Activated CD8-positive, alpha-beta memory T cell treated with anti-CD3 and anti-CD28 coated beads for 36 hours (primary cell): Measurements from ENCODE around the gene FNIP2. TPM values are rescaled to one million over a fixed set of nuclear protein-coding genes. Genes with fewer than 3 reads are reported as not detected.
"Not testable (repeated sequence)": the region's sequence is repeated elsewhere in the genome, so short reads cannot be mapped to it uniquely, and the experiment has no call there.

Source experiments
- CTCF ChIA-PET: fragments of 350-600 bp; sonication (Branson Sonifier 250); formaldehyde crosslinking; loops from one replicate; lab custom pipeline; 2021; ENCODE audit warnings: antibody characterized with exemption; lab: Charles Lee
- POLR2A ChIA-PET: fragments of 350-600 bp; sonication (Branson Sonifier 250); formaldehyde crosslinking; loops from one replicate; lab custom pipeline; 2021; ENCODE audit warnings: antibody characterized with exemption; lab: Charles Lee
- total RNA-seq, 2 experiments: library from RNA; stranded (reverse); gene quantifications; one replicate each; pipeline ENCODE4 v1.2.3, GENCODE V29; 2021

Gene FNIP2
- total RNA-seq, 2 experiments from 2014 or later = 15.8 to 16.2 TPM

DNA sequence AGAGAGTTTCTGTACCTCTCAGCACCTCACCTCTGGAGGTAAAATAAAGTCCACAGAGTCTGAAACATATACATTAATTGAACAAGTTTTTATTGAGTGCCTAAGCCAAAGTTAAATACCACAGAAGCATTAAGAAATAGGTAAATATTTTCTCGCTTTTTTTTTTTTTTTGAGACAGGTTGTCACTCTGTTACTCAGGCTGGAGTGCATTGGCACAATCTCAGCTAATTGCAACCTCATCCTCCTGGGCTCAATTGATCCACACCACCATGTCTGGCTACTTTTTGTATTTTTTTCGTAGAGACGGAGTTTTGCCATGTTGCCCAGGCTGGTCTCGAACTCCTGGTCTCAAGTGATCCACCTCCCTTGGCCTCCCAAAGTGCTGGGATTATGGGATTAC lies 10.1 kb upstream of the FNIP2 start:
- ChIA-PET CTCF (no interaction called here), POLR2A (no interaction called here)

DNA sequence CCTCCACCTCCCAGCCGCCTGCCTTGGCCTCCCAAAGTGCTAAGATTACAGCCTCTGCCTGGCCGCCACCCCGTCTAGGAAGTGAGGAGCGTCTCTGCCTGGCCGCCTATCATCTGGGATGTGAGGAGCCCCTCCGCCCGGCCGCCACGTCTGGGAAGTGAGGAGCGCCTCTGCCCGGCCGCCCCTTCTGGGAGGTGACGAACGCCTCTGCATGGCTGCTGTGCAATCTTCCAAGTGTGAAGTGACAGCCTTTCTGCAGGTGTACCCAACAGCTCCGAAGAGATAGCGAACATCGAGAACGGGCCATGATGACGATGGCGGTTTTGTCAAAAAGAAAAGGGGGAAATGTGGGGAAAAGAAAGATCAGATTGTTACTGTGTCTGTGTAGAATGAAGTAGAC lies 9.3 kb upstream of the FNIP2 start:
- CTCF ChIA-PET, POLR2A ChIA-PET: not testable (repeated sequence)

DNA sequence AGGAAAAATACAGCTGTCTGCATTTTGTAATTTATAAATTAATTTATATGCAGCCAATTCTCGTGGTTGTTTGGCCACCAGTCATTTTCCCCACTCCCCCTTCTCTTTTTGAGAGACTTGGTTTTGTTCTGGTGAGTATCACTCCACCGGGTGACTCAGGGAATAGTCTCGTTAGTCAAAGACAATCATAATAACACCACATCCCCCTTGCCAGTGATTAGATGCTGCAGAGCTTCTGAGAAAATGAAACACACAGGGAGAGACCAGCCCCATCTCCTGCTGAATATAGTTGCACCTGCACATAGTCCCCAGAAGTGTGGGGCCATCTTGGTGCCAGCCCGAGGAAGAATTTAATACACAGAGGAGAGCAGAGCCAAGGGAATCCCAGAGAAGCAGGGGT lies 8.0 kb upstream of the FNIP2 start:
- CTCF ChIA-PET = no interaction called here
- POLR2A ChIA-PET = no interaction called here

DNA sequence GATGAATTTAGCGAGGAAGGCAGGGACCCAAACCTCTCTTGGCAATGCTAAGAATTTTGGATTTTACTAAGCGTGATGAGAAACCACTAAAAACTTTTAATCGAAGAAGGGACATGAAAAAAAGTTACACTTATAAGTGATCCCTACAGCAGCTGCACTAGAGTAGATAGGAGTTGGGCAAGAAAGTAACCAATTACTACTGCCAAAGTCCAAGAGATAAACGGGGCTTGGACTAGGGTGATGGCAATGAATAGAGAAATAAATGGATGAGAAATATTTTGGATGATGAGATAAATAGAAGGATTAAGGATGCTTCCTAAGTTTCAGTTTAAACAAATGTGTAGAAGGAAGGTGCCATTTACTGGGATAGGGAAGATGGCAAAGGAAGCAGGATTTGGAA lies 6.3 kb upstream of the FNIP2 start:
- ChIA-PET POLR2A (no interaction called here), CTCF (interaction anchor here (0.6 kb wide), 1 partner anchor 1496 kb away, joined by 4 read pairs; no protein-coding TSS in a partner anchor)

DNA sequence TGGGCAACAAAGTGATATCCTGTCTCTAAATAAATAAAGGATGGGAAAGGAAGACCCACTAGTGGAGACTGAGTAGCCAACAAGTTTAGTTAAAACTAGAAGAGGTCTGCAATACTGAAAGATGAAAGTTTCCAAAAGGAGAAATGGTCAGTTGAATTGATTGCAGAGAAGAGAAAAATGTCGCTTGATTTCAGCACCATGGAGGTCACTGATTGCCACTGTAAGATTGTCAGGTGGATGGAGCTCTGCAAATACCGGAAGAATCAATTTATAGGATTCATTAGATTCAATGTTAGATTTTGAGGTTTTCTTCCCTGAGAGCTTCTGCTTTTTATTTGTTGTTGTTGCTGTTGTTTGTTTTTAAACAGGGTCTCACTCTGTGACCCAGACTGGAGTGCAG lies 5.4 kb upstream of the FNIP2 start:
- CTCF ChIA-PET = no interaction called here
- POLR2A ChIA-PET = no interaction called here

DNA sequence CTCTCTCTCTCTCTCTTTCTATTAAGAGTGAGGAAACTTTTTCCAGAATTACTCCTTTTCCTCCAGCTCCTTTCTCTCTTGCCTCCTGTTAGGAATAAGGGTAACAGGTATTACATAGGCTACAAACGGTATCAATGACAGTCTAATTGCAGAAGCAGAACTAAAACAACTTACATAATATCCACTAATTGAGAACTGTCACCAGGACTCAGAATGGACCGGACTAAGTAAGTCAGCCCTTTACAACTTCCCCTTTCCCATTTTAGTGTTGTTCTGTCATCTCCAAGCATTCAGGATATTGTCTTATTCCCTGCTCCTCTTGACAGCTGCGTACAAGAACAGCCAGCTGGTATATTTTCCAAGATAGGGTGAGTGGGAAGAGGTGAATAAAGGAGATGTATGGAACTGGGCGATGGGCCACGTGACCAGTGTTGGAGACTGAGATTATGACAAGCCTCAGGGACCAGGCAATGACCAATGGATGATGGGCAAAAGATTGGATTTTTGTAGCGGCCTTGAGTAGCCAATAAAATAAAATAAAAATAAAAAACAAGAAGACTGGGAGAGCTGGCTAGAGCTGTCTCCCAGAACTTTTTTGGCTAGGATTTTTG lies 2.3 kb upstream of the FNIP2 start:
- CTCF ChIA-PET = interaction anchor here (0.9 kb wide), 1 partner anchor 36 kb away, joined by 3 read pairs; no protein-coding TSS in a partner anchor
- POLR2A ChIA-PET = no interaction called here

DNA sequence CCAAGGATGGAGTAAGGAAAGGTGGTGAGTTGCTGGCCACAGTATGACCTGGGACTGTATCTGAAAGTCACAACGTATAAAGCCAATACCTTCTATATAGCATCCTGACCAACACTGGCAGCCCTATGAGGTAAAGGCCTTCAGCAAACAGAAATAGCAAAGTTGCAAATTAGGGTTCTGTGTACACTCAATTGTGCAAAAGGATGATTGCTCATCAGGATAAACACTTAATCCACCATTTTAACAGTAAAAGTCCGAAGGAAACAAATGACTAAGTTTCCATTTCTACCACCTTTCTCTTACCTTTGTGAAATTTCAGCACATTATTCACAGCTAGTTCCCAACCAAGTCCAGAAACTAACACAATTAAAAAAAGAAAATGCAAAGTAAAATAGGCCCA lies 1.4 kb upstream of the FNIP2 start:
- POLR2A ChIA-PET = no interaction called here

DNA sequence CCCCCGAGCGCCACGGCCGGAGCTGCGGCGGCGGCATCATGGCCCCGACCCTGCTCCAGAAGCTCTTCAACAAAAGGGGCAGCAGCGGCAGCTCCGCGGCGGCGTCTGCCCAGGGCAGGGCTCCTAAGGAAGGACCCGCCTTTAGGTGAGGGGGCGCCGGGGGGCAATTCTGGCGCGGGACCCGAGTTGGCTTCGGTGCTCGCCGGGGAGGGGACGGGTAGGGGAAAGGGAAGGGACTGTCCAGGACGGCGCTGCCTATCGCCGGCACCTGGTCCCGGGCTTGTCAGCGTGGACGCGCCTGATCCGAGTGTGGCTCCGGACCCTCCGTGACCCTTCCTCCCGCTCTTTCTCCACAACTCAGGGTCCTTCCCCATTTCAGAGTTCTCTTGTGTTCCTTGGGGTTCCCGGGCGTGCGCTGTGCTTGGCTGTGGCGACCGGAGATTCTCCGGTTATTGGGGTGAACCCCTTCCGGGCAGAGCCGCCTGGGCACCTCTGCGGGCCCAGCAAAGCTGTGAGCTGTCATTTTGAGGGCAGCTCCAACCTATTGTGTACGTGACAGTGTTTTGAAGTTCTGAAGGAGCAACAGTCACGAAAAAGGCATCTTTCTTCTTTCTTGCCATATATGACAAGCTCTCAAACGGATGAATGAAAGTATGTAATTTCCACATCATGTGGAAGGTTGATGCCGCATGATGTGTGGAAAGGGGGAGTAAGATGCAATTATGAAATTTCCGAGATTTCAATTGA lies 522 bp downstream of the FNIP2 start:
- ChIA-PET POLR2A (interaction anchor here (0.6 to 2.2 kb wide), 3 partner anchors 54 to 64 kb away, joined by 3 to 8 read pairs (median 3); no protein-coding TSS in a partner anchor), CTCF (interaction anchor here (0.6 to 1.4 kb wide), 2 partner anchors 23 to 161 kb away, joined by 3 read pairs; no protein-coding TSS in a partner anchor)

More for the DNA sequence above, 1.4 kb upstream of the FNIP2 start:
- CTCF ChIA-PET = interaction anchor here (0.8 kb wide), 1 partner anchor 55 kb away, joined by 3 read pairs; no protein-coding TSS in a partner anchor

DNA sequence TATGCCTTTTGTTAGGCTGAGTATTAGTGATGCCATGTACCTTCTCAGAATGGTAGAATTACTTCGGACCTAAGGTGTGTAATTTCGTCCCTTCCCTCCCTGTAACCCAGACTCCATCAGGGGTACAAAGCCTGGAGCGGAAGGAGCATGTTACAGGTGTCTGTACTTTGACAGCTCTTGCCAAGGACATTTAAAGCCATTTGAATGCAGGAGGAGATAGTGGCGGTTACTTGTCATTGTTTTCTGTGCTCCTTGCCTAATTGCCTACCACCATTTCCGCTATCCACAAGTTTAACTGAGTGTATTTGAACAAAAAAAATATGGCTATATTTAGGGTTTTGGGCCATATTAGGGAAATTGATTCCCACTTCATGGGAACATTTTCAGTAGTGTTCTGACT lies 1.8 kb downstream of the FNIP2 start:
- ChIA-PET CTCF (no interaction called here), POLR2A (no interaction called here)

DNA sequence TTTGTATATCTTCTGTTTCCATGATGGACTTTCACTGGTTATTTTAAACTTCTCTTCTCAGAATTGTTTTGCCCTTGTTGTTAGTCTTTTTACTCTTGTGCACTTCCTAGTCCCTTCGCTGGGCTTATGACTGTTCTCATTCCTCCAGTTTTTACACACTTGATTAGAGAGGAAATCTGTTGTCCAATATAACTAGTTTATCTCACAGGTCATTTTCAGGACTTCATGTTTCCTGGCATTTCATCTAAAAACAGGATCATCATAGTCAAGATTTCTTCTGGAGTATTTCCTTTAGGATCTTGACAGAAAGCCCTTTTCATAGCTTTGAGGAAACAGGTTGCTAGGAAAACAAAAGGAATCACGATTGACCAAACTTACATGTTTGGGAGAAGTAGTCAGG lies 3.0 kb downstream of the FNIP2 start:
- POLR2A ChIA-PET = no interaction called here

DNA sequence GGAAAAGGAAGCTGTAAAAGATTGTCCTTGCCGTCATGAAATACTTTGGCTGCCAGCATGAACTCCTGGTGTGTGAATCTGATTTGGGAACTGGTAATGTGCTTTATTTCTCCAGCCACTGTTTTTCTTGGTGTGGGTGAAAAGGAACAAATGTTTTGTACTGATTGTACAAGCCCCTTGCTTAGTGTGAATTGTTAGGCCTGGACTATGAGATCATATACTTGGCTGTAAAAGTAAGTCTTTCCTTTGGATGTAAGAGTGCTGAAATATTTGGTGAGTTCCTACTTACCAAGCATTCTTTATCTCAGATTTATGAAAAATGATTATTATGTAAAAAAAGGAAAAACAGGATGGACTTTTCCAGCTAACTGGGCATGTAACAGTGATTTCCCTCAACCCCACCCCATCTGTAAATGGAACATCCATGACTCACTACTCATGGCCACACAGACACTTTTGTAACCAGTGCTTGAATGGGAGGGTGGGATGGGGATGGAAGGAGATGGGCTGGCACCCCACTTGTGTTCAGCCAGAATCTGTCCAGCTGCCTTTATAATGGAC lies 6.3 kb downstream of the FNIP2 start:
- ChIA-PET POLR2A (no interaction called here), CTCF (no interaction called here)

More for the DNA sequence above, 3.0 kb downstream of the FNIP2 start:
- CTCF ChIA-PET = no interaction called here

DNA sequence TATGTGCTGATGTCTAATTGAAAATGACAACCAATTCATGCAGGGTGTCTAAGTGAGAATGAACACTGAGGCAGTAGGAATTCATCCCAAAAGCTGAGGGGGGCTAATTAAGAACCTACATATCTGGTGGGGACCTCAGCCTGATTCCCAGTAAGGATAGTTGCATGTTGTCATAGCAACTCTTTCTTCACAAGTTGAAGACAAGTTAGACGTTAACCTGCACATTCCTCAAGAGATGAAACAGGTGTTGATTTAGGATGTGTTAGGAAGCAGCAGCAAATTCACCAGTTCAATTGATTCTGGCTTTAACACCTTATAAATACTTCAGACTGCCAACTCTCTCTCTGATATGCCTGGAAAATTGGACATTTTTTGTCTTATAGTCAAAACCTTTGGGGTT lies 7.3 kb downstream of the FNIP2 start:
- ChIA-PET POLR2A (no interaction called here), CTCF (no interaction called here)

DNA sequence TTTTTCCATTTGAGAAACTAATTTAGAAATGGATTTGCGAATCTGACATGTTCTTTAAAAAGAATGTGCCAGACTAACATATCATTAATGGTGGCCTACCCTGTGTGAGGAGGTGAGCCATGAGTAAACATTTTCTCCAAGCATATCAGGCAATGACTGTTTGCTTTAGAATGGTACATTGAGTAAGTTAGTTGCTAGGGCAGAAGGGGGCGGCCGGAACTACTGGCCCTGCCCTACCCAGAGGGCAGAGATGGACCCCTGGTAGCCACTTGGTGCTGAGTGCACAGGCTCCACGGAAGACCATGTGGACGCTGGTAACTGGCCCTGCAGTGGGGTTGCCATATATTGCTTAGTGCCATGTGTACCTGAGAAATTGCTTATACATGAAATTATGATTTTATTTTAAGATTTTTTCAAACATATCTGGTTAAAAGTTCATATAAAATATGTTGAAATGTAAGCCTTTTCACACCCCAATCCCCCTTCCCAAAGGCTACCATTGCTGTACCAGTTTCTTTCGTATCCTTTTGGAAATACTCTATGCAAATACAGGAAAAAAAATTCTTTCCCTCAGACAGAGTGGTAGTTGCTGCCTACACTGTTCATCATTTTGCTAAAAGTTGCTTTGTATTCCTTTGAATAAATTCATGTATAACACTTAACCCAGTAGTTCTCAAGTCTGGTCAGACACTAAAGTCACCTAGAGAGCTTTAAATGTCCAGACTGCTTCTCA lies 8.8 kb downstream of the FNIP2 start:
- POLR2A ChIA-PET = no interaction called here
- CTCF ChIA-PET = no interaction called here

DNA sequence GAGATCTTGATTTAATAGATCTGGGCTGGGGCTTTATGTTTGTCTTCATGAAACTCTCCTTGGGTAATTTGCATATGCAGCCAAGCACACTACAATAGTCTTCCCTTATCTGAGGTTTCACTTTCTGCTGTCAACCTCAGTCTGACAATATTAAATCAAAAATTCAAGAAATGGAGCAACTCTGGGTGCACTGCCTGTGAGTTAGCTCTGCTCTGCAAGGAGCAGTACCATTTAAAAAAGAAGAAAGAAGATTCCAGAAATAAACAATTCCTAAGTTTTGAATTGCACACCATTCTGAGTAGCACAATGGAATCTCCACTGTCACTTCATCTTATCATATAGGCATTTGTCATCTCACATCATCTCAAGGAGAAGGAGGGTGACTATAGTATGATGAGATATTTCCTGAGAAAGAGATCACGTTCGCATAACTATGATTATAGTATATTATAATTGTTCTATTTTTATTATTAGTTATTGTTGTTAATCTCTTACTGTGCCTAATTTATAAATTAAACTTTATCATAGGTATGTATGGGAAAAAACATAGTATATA lies 9.4 kb downstream of the FNIP2 start:
- POLR2A ChIA-PET = no interaction called here

DNA sequence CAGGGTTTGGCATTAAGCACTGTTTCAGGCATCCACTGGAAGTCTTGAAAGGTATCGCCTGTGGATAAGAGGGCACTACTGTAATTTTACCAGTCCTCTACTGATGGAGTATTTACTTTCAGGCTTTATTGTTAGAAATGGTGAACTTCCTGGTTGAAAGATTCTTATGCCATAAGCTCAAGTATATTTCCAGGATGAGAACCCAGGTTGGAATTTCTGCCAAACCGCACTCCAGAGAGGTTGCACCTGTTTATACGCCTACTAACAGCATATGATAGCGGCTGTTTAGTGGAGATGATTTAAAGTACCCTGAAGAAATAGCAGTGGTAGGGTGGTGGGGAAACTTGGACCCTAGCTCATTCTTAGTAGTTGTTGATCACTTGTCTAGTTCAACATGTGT lies 9.9 kb downstream of the FNIP2 start:
- CTCF ChIA-PET = no interaction called here
- POLR2A ChIA-PET = no interaction called here

More for the DNA sequence above, 9.4 kb downstream of the FNIP2 start:
- CTCF ChIA-PET = no interaction called here

DNA sequence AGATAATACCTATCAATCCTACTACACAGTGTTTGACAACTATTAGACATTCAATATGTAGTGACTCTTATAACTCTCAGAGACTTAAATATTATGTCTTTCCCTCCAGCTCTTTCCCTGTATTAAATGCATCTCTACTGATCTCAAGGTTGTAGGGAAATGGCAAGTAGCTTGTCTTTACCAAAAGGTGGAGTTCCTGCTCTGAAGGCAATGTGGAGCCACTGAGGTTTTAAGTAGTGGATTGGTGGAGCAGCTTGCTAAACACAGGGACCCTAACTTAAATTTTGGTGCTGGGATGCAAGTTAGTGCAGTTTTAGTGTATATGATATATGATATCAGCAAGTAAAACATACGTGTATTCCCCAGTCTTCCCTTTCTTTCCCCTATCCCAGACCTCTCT lies 13.1 kb downstream of the FNIP2 start:
- POLR2A ChIA-PET = no interaction called here

DNA sequence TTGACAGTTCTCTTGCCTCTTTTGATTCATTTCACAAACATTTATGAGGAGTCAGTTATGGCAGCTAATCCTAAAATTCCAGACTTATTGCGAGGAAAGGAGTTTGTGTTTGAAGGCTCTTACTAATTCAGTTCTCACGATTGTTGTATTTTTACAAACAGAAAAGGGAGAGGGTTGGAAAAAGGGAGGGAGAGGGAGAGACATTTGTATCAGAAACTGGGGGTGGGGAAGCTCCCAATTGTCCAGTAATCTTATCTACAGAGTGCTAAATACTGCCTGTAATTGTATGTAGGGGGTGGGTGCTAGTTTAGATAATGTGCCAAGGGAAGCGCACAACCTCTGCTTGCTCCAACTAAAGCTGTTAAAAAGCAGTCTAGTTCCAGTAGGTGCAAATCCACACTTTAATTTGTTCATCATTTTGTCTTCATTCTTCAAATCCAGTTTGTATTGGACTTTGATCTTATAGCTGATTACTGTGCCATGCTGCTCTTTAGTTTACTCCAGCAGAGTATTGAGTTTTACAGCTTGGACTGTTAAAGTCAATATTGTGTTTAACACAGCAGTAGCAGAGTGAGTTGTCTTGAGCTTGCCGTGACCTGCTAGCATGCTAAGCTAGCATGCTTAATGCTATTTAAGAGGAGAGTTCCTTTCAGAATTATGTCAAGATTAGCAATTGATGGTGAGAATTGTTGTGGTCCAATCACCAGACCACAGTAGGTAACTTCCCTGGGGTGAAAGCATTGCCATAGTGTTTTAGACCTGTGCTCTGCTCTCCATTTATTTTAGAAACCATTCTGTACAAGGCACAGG lies 13.9 kb downstream of the FNIP2 start:
- POLR2A ChIA-PET = no interaction called here
- CTCF ChIA-PET = no interaction called here

More for the DNA sequence above, 13.1 kb downstream of the FNIP2 start:
- CTCF ChIA-PET = no interaction called here

DNA sequence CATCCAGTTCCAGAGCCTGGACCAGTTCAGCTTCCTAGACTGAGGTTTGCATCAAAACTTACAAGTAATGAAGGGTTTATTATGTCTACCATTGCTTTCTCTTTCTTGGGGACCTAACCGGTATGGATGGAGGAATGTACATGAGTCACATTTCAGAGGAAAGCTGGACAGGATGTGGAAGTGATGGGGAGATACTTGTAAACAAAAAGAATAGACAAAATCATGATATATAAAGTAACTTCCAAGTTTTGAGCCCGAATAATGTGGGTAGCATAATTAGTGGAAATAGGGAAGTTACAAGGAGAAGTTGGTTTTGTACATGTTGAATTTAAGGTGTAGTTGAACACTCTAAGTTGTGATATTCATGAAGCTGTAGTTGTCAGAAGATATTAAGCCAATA lies 15.0 kb downstream of the FNIP2 start:
- POLR2A ChIA-PET = no interaction called here
- CTCF ChIA-PET = no interaction called here

DNA sequence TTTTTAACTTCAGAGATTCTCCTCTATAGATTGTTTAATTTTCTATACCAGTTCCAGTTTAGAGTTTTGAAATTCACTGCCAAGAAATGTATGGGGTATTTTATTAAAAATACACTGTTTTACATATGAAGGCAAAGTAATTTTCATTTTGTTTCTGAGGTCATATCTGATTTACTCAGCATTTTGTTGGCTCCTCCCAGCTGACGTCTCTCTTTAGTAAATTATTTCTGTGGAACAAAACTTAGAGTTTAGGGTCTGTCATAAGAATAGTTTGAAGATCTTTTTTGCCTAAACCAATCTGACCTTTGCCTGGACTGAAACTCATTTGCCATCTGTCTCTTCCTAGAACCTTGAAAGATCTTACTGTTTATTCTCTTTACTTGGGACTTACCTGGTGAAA lies 16.9 kb downstream of the FNIP2 start:
- ChIA-PET POLR2A (no interaction called here), CTCF (interaction anchor here (0.7 kb wide), 1 partner anchor 447 kb away, joined by 3 read pairs; no protein-coding TSS in a partner anchor)
